ENCODE results near the gene BLVRA.

DNA sequence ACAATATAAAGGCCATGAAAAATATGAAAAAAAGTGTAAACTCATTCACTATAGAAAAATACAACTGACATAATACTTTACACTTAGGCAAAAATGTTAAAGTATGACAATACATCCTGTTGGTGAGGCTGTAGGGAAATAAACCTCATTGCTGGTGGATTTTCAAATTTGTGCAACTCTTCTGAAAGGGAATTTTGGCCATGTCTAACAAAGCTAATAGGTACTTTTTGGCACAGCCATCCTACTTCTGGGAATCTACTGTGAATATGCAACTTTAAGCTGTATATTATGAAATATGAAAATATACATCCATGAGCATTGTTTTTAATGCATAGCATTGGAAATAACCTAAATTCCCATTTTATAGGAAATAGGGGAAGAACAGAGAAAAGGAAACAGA is 15.8 kb upstream of the BLVRA start:
- TF ChIP-seq, protein P1, sequence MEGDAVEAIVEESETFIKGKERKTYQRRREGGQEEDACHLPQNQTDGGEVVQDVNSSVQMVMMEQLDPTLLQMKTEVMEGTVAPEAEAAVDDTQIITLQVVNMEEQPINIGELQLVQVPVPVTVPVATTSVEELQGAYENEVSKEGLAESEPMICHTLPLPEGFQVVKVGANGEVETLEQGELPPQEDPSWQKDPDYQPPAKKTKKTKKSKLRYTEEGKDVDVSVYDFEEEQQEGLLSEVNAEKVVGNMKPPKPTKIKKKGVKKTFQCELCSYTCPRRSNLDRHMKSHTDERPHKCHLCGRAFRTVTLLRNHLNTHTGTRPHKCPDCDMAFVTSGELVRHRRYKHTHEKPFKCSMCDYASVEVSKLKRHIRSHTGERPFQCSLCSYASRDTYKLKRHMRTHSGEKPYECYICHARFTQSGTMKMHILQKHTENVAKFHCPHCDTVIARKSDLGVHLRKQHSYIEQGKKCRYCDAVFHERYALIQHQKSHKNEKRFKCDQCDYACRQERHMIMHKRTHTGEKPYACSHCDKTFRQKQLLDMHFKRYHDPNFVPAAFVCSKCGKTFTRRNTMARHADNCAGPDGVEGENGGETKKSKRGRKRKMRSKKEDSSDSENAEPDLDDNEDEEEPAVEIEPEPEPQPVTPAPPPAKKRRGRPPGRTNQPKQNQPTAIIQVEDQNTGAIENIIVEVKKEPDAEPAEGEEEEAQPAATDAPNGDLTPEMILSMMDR (IDR thresholded peaks at IDR 0.05), result no peak
- TF ChIP-seq POLR2AphosphoS5 (IDR thresholded peaks at IDR 0.05) (no peak), POLR2A (IDR thresholded peaks at IDR 0.05) (no peak)
